ENCODE measurements around the gene ZBED6. TPM values are rescaled to one million over a fixed set of nuclear protein-coding genes. Genes with fewer than 3 reads are reported as not detected.
"Not testable (repeated sequence)": the region's sequence is repeated elsewhere in the genome, so short reads cannot be mapped to it uniquely, and the experiment has no call there.

Gene ZBED6
- total RNA-seq, 2 donors from 2014 or later = 24.4 to 26.7 TPM

- ATAC-seq = peak; percentile 64
- intact Hi-C loops (cut with DNase I, micrococcal nuclease) = no loop called here
- DNase-seq = no peak
These were observed 18.8 kb upstream of the ZBED6 start for GRCh38 chr1:203776636-203777035.

- DNase-seq (no peak), ATAC-seq (no peak)
- intact Hi-C loops (cut with DNase I, micrococcal nuclease) = no loop called here
These were observed 17.8 kb upstream of the ZBED6 start for GRCh38 chr1:203777596-203777995.

GRCh38 chr1:203778146-203778545 lies 17.3 kb upstream of the ZBED6 start:
- DNase-seq = no peak
- no peak for ATAC-seq
- intact Hi-C loops (cut with DNase I, micrococcal nuclease) = no loop called here

- ATAC-seq = no peak
- DNase-seq = no peak
- intact Hi-C loops (cut with DNase I, micrococcal nuclease) = no loop called here
These were observed 16.6 kb upstream of the ZBED6 start for GRCh38 chr1:203778789-203779188.

- intact Hi-C loops (cut with DNase I, micrococcal nuclease) = no loop called here
- ATAC-seq (no peak), DNase-seq (no peak)
These were observed 13.5 kb upstream of the ZBED6 start for GRCh38 chr1:203781962-203782361.

GRCh38 chr1:203789966-203790365 lies 5.5 kb upstream of the ZBED6 start:
- ATAC-seq (no peak), DNase-seq (no peak)
- intact Hi-C loops (cut with DNase I, micrococcal nuclease) = no loop called here

GRCh38 chr1:203791498-203791897 lies 3.9 kb upstream of the ZBED6 start:
- ATAC-seq = no peak
- DNase-seq = no peak
- intact Hi-C loops (cut with DNase I, micrococcal nuclease) = no loop called here

GRCh38 chr1:203792486-203792885 lies 2.9 kb upstream of the ZBED6 start:
- intact Hi-C loops (cut with DNase I, micrococcal nuclease) = no loop called here
- ATAC-seq = no peak
- no peak for DNase-seq

GRCh38 chr1:203793561-203793960 lies 1.9 kb upstream of the ZBED6 start:
- intact Hi-C loops (cut with DNase I, micrococcal nuclease); DNase-seq; ATAC-seq: not testable (repeated sequence)

GRCh38 chr1:203794764-203795440 lies 521 bp upstream of the ZBED6 start:
- ATAC-seq (no peak), DNase-seq (peak in 1 of 2 donors; percentile 22)
- intact Hi-C loops (cut with DNase I, micrococcal nuclease) = no loop called here

GRCh38 chr1:203796236-203796605 lies 798 bp downstream of the ZBED6 start:
- intact Hi-C loops (cut with DNase I, micrococcal nuclease) = no loop called here
- ATAC-seq (peak; percentile 44), DNase-seq (peak in 1 of 2 donors; percentile 34)

GRCh38 chr1:203797216-203797615 lies 1.8 kb downstream of the ZBED6 start:
- ATAC-seq (no peak), DNase-seq (no peak)
- intact Hi-C loops (cut with DNase I, micrococcal nuclease) = no loop called here

- DNase-seq (no peak), ATAC-seq (no peak)
- intact Hi-C loops (cut with DNase I, micrococcal nuclease) = no loop called here
These were observed 2.7 kb downstream of the ZBED6 start for GRCh38 chr1:203797948-203798655.

- DNase-seq = no peak
- no peak for ATAC-seq
- intact Hi-C loops (cut with DNase I, micrococcal nuclease) = no loop called here
These were observed 3.7 kb downstream of the ZBED6 start for GRCh38 chr1:203799157-203799556.

- DNase-seq = no peak
- intact Hi-C loops (cut with DNase I, micrococcal nuclease) = no loop called here
- ATAC-seq = no peak
These were observed 4.5 kb downstream of the ZBED6 start for GRCh38 chr1:203799971-203800370.

- no peak for ATAC-seq
- intact Hi-C loops (cut with DNase I, micrococcal nuclease) = no loop called here
- no peak for DNase-seq
These were observed 10.3 kb downstream of the ZBED6 start for GRCh38 chr1:203805689-203806088.

GRCh38 chr1:203807196-203807595 lies 11.8 kb downstream of the ZBED6 start:
- intact Hi-C loops (cut with DNase I, micrococcal nuclease) = no loop called here
- ATAC-seq = no peak
- no peak for DNase-seq

- ATAC-seq (no peak), DNase-seq (no peak)
- intact Hi-C loops (cut with DNase I, micrococcal nuclease) = no loop called here
These were observed 18.3 kb downstream of the ZBED6 start for GRCh38 chr1:203813581-203814341.

- intact Hi-C loops (cut with DNase I, micrococcal nuclease) = no loop called here
- ATAC-seq = no peak
- DNase-seq = no peak
These were observed 23.0 kb downstream of the ZBED6 start for GRCh38 chr1:203818399-203818798.

- intact Hi-C loops (cut with DNase I, micrococcal nuclease) = no loop called here
- DNase-seq (no peak), ATAC-seq (no peak)
These were observed 27.9 kb downstream of the ZBED6 start for GRCh38 chr1:203823306-203823705.

All from left colon (tissue), 2 donors.